ENCODE results near the gene ROS1.

GRCh38 chr6:117409420-117409819 lies 16.3 kb downstream of the ROS1 start:
- no peak for TF ChIP-seq POLR2A (IDR thresholded peaks at IDR 0.05)
- no peak for TF ChIP-seq CTCF (IDR thresholded peaks at IDR 0.05)
